Psoas muscle (tissue), 8 donors: Measurements from ENCODE around the gene KRTAP19-2. TPM values are rescaled to one million over a fixed set of nuclear protein-coding genes. Genes with fewer than 3 reads are reported as not detected.

Source experiments
- ATAC-seq, 4 donors: fragments of 200-7000 bp; cut with Tn5 transposase; one replicate each; pipeline ENCODE4 v1.9.1; 2020; ENCODE audit warnings: moderate library complexity in 3 of 4, mild to moderate bottlenecking in 2 of 4
- DNase-seq, 2 donors: peaks; one replicate each; pipeline ENCODE4 v3.0.0-alpha.2; 2020
- H3K27ac ChIP-seq: fragments of 200-600 bp; one replicate; pipeline ENCODE4 v1.8.0; 2022
- H3K27me3 ChIP-seq, 3 donors: fragments of 200-600 bp in 1 of 3; one replicate each; pipeline versions ENCODE4 v1.6.1 to v1.8.0; 2013 to 2022; ENCODE audit warnings: low read length in 2 of 3, mild to moderate bottlenecking in 2 of 3, moderate library complexity in 1 of 3; ENCODE audit not compliant: insufficient read depth in 3 of 3
- H3K36me3 ChIP-seq, 2 donors: fragments of 200-600 bp in 1 of 2; one replicate each; pipeline versions ENCODE4 v1.6.1 to v1.8.0; 2013 to 2022; ENCODE audit warnings: low read depth in 1 of 2, mild to moderate bottlenecking in 1 of 2, moderate library complexity in 1 of 2; ENCODE audit not compliant: insufficient read depth in 1 of 2
- H3K4me1 ChIP-seq: fragments of 200-600 bp; one replicate; pipeline ENCODE4 v1.8.0; 2022
- H3K4me3 ChIP-seq: fragments of 200-600 bp; one replicate; pipeline ENCODE4 v1.8.0; 2022; ENCODE audit warnings: mild to moderate bottlenecking
- H3K9me3 ChIP-seq: fragments of 200-600 bp; one replicate; pipeline ENCODE4 v1.8.0; 2022
- WGBS, 3 donors: extraction: QIAGEN DNeasy Blood & Tissue Kit; methylation state at CpG; one replicate each; pipeline versions ENCODE4 v1.1.6 to v1.1.7; 2013; 5-methylcytosine and 5-hydroxymethylcytosine counted together
- intact Hi-C, 2 donors: fragments of 100-400 bp; cut with DNase I; formaldehyde crosslinking; loops; one replicate each; pipeline versions ENCODE4 v1.11.0 to v1.14.2; 2022
- polyA plus RNA-seq, 3 donors: library from polyadenylated mRNA; stranded (reverse); fragments of 200-250 nt; gene quantifications; one replicate each; pipeline ENCODE4 v1.2.3, GENCODE V29; 2013
- total RNA-seq, 4 donors: library from RNA; stranded (reverse); fragmentation: NEBNext Ultra II Directional in 2 of 4; extraction: Animal tissue kit (Norgen Biotek cat#: 25700) in 2 of 4; gene quantifications; one replicate each; pipeline versions ENCODE4 v1.2.1 to v1.2.4, GENCODE V29; 2021 to 2023
- TF ChIP-seq, protein P1 (sequence below): fragments of 200-600 bp; IDR thresholded peaks from one replicate; pipeline ENCODE4 v1.8.0; 2022; ENCODE audit warnings: antibody characterized with exemption
- donor health status: healthy with polysubstance abuse.
- donor health status: DM: no; HTN: no; CAD: no; lungs with moderate emphysema.
- donor health status: Bipolar disorder and iron deficiency.
- donor health status: healthy.
- donor health status: DM: yes; HTN: yes; CAD: no.
- donor health status: DM: no; HTN: no; CAD: no.
- donor health status: DM: no; HTN: no; CAD: no.
- donor health status: DM: yes; HTN: yes; CAD: no.

The KRTAP19-2 gene
- total and polyA plus RNA-seq, 7 donors, result not detected

- no peak within 1 kb of the TSS for H3K4me3 ChIP-seq
- WGBS, 3 donors, result 75 to 80% (median 77%) methylated on average over 4 of the region's 4 CpGs
- no peak for ATAC-seq
- TF ChIP-seq, protein P1, sequence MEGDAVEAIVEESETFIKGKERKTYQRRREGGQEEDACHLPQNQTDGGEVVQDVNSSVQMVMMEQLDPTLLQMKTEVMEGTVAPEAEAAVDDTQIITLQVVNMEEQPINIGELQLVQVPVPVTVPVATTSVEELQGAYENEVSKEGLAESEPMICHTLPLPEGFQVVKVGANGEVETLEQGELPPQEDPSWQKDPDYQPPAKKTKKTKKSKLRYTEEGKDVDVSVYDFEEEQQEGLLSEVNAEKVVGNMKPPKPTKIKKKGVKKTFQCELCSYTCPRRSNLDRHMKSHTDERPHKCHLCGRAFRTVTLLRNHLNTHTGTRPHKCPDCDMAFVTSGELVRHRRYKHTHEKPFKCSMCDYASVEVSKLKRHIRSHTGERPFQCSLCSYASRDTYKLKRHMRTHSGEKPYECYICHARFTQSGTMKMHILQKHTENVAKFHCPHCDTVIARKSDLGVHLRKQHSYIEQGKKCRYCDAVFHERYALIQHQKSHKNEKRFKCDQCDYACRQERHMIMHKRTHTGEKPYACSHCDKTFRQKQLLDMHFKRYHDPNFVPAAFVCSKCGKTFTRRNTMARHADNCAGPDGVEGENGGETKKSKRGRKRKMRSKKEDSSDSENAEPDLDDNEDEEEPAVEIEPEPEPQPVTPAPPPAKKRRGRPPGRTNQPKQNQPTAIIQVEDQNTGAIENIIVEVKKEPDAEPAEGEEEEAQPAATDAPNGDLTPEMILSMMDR, result no peak
- H3K36me3 ChIP-seq, result no peaks in the 10 kb centered on the region
- no peaks in the 10 kb centered on the region for H3K27me3 ChIP-seq
- H3K4me1 ChIP-seq, result no peaks in the 10 kb centered on the region
- no peak for DNase-seq
- intact Hi-C loops, result no loop called here
- H3K9me3 ChIP-seq, result no peaks in the 10 kb centered on the region
- no peak within 1 kb of the TSS for H3K27ac ChIP-seq
These were observed 9.8 kb upstream of the KRTAP19-2 start, which contains the start of gene KRTAP19-4 for GRCh38 chr21:30497065-30497464. KRTAP19-4 (minus strand) TSS chr21:30497165; CDS start chr21:30497110, 55 bp downstream.

- H3K9me3 ChIP-seq, result peaks cover 3% of the 10 kb centered on the region
- DNase-seq, result no peak
- ATAC-seq, result peak in 1 of 4 donors; percentile 63
- intact Hi-C loops, result no loop called here
- H3K4me3 ChIP-seq, result no peak within 1 kb of the TSS
- WGBS, 3 donors, result 65 to 72% (median 69%) methylated on average over 2 of the region's 2 CpGs
- H3K27me3 ChIP-seq, result no peaks in the 10 kb centered on the region
- H3K27ac ChIP-seq, result no peak within 1 kb of the TSS
- H3K36me3 ChIP-seq, result no peaks in the 10 kb centered on the region
- H3K4me1 ChIP-seq, result no peaks in the 10 kb centered on the region
- TF ChIP-seq, protein P1, result no peak
These were observed 4.8 kb upstream of the KRTAP19-2 start, which contains the start of gene KRTAP19-3 for GRCh38 chr21:30491963-30492428. KRTAP19-3 (minus strand) TSS chr21:30492013; CDS start chr21:30491957, 56 bp downstream.

DNA sequence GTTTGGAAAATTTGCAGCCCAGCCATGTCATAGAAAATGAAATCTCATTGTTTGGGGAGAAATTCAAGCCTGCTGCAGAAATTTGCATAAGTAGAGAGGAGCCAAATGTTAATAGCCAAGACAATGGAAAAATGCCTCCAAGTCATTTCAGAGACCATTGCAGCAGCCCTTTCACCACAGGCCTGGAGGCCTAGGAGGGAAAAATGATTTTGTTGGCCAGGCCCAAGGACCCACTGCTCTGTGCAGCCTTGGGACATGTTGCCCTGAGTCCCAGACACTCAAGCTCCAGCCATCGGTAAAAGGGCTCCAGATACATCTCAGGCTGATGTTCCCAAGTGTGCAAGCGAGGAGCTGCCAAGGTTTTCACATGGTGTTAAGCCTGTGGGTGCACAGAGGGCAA, 1.1 kb downstream of the KRTAP19-2 start:
- no peak for ATAC-seq
- no peak overlapping the region for H3K4me3 ChIP-seq
- WGBS, 3 donors, result 55 to 68% (median 57%) methylated on average over 2 of the region's 2 CpGs
- no peaks in the 10 kb centered on the region for H3K36me3 ChIP-seq
- peaks cover 0 to 1% (median 0%) of the 10 kb centered on the region in 3 donors for H3K27me3 ChIP-seq
- DNase-seq, result no peak
- TF ChIP-seq, protein P1, result no peak
- H3K4me1 ChIP-seq, result no peaks in the 10 kb centered on the region
- no peak overlapping the region for H3K27ac ChIP-seq
- intact Hi-C loops, result no loop called here
- H3K9me3 ChIP-seq, result peaks cover under 1% of the 10 kb centered on the region

GRCh38 chr21:30482130-30482529, 5.1 kb downstream of the KRTAP19-2 start:
- Histone ChIP-seq H3K36me3 (no peaks in the 10 kb centered on the region), H3K27ac (no peak overlapping the region), H3K27me3 (peaks cover 0 to 1% (median 0%) of the 10 kb centered on the region in 3 donors), H3K4me3 (no peak overlapping the region), H3K9me3 (no peaks in the 10 kb centered on the region), H3K4me1 (no peaks in the 10 kb centered on the region)
- DNase-seq, result no peak
- TF ChIP-seq, protein P1, result no peak
- intact Hi-C loops, result no loop called here
- WGBS, 3 donors, result 59 to 64% (median 62%) methylated on average over 2 of the region's 2 CpGs
- ATAC-seq, result peak in 3 of 4 donors; percentile 43 to 85 (median 80)

- ATAC-seq, result no peak
- intact Hi-C loops, result no loop called here
- no peaks in the 10 kb centered on the region for H3K27me3 ChIP-seq
- no peak for DNase-seq
- H3K4me1 ChIP-seq, result no peaks in the 10 kb centered on the region
- whole genome bisulfite sequencing, 3 donors, result 86 to 89% (median 88%) methylated on average over 7 of the region's 7 CpGs
- H3K27ac ChIP-seq, result peak within 1 kb of the TSS; percentile 5
- H3K36me3 ChIP-seq, result no peaks in the 10 kb centered on the region
- H3K4me3 ChIP-seq, result no peak within 1 kb of the TSS
- TF ChIP-seq, protein P1, result no peak
- H3K9me3 ChIP-seq, result no peaks in the 10 kb centered on the region
These were observed 7.1 kb downstream of the KRTAP19-2 start, which contains the start of gene KRTAP19-1 for GRCh38 chr21:30480145-30480544. KRTAP19-1 (minus strand) TSS chr21:30480367; CDS start chr21:30480317, 50 bp downstream.
